Measurements from ENCODE around the gene IL21R. TPM values are rescaled to one million over a fixed set of nuclear protein-coding genes. Genes with fewer than 3 reads are reported as not detected.

Gene IL21R
- total and polyA plus RNA-seq, 2 donors (not counting 3 experiments of a cell fraction or from before 2014, with no cell fraction given): 0.03 TPM; not detected in 1

DNA sequence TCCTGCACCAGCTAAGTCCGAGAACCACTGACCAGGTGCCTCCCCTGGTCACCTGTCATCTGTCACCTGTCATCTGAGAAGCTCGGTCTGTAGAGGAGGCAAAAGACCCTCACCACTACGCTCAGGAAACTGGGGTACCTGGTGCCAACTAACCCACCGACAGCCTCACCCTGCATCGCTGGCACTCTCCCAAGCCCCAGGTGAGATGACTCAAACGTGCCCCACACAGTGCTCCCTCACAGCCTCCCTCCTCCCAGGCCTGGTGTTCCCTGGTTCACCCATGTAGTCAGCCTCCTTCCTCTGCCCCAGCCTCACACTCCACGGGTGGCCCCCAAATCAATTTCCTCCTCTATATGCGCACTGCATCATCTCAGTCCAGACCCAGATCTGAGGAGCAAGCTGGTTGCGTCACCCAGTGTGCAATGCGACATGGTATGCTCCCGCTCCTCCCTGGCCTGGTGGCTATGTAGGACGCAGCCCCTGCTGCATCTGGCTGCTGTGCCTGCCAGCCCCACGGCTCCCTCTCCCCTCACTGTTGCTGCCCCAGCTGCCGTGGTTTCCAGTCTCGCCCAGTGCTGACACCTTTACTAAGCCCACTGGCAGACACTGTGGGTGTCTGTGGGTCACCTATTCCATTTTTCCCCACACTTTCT, 79.4 kb downstream of the IL21R start:
- BruUV-seq (replicated peaks): no TSS peak
- no peak overlapping the region for H2AFZ ChIP-seq (ENCODE audit: low read depth, low read length)
- FAIRE-seq (no peak), DNase-seq (ENCODE audit: low read depth, low spot score) (no peak)
- no peaks in the 10 kb centered on the region for H3K27me3 ChIP-seq (ENCODE audit: control insufficient read depth in 2 of 2, insufficient read depth in 2 of 2, low read length in 2 of 2)
- H3K27ac ChIP-seq (ENCODE audit: insufficient read depth, low read depth, low read length): no peak overlapping the region
- H3K4me1 ChIP-seq (ENCODE audit: control insufficient read depth, extremely low read depth, insufficient read depth, low read length): peaks cover 6% of the 10 kb centered on the region
- H3K9ac ChIP-seq (replicated peaks; ENCODE audit: extremely low read depth, insufficient read depth, low read length): no peak overlapping the region
- no peak overlapping the region for H3K4me2 ChIP-seq (ENCODE audit: insufficient read depth, low read length)
- intact Hi-C loops (cut with micrococcal nuclease): no loop called here
- H4K20me1 ChIP-seq (replicated peaks; ENCODE audit: control insufficient read depth, extremely low read depth, insufficient read depth, low read length): no peaks in the 10 kb centered on the region
- TF ChIP-seq, protein P1, sequence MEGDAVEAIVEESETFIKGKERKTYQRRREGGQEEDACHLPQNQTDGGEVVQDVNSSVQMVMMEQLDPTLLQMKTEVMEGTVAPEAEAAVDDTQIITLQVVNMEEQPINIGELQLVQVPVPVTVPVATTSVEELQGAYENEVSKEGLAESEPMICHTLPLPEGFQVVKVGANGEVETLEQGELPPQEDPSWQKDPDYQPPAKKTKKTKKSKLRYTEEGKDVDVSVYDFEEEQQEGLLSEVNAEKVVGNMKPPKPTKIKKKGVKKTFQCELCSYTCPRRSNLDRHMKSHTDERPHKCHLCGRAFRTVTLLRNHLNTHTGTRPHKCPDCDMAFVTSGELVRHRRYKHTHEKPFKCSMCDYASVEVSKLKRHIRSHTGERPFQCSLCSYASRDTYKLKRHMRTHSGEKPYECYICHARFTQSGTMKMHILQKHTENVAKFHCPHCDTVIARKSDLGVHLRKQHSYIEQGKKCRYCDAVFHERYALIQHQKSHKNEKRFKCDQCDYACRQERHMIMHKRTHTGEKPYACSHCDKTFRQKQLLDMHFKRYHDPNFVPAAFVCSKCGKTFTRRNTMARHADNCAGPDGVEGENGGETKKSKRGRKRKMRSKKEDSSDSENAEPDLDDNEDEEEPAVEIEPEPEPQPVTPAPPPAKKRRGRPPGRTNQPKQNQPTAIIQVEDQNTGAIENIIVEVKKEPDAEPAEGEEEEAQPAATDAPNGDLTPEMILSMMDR (IDR thresholded peaks at IDR 0.05; ENCODE audit: extremely low read depth in 1 of 2, insufficient read depth in 1 of 2, low read depth in 1 of 2, low read length in 2 of 2): no peak
- TF ChIP-seq GATA2 (IDR thresholded peaks at IDR 0.05; ENCODE audit: insufficient read depth, insufficient read length, low read depth, low read length) (no peak), EZH2 (IDR thresholded peaks at IDR 0.05; ENCODE audit: borderline replicate concordance, low read depth, low read length, severe bottlenecking) (no peak), POLR2AphosphoS5 (IDR thresholded peaks at IDR 0.05; ENCODE audit: insufficient read depth, low read depth, low read length) (no peak), POLR2A (IDR thresholded peaks at IDR 0.05; ENCODE audit: low read depth, low read length) (no peak), FOS (IDR thresholded peaks at IDR 0.05; ENCODE audit: borderline replicate concordance, insufficient read depth, low read length) (no peak), JUN (IDR thresholded peaks at IDR 0.05; ENCODE audit: borderline replicate concordance, insufficient read depth, insufficient read length, low read depth) (no peak), MYC (IDR thresholded peaks at IDR 0.05; ENCODE audit: low read depth, low read length) (no peak)
- TF ChIP-seq, protein P2, sequence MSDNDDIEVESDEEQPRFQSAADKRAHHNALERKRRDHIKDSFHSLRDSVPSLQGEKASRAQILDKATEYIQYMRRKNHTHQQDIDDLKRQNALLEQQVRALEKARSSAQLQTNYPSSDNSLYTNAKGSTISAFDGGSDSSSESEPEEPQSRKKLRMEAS (IDR thresholded peaks at IDR 0.05; ENCODE audit: insufficient read depth, insufficient read length): no peak
- H3K9me3 ChIP-seq (replicated peaks; ENCODE audit: control insufficient read depth, insufficient read depth, low read length): no peaks in the 10 kb centered on the region
- no peaks in the 10 kb centered on the region for H3K79me2 ChIP-seq (ENCODE audit: control insufficient read depth, insufficient read depth, low read length)
- H3K36me3 ChIP-seq (ENCODE audit: control insufficient read depth in 2 of 2, extremely low read depth in 1 of 2, insufficient read depth in 2 of 2, low read length in 2 of 2): peaks cover 23 to 54% of the 10 kb centered on the region in 2 experiments
- H3K9me1 ChIP-seq (replicated peaks; ENCODE audit: control insufficient read depth, extremely low read depth, insufficient read depth, low read length): no peaks in the 10 kb centered on the region
- ChIA-PET POLR2A (no interaction called here), CTCF (interaction anchor here (1.8 kb wide), 1 partner anchor 16 kb away, joined by 3 read pairs; no protein-coding TSS in a partner anchor)
- H3K4me3 ChIP-seq (replicated peaks in 1 of 3; ENCODE audit: insufficient read depth in 1 of 3, low read depth in 1 of 3, low read length in 3 of 3): no peak overlapping the region
- dilution Hi-C loops (cut with MboI; ENCODE audit: extremely low pct_ligation_motif_present, low sequenced_read_pairs): no loop called here
